ENCODE data around the gene RPL22. TPM values are rescaled to one million over a fixed set of nuclear protein-coding genes. Genes with fewer than 3 reads are reported as not detected.

RPL22 gene
- total and polyA plus RNA-seq, 3 experiments from 2014 or later: 213 to 449 (median 397) TPM

DNA sequence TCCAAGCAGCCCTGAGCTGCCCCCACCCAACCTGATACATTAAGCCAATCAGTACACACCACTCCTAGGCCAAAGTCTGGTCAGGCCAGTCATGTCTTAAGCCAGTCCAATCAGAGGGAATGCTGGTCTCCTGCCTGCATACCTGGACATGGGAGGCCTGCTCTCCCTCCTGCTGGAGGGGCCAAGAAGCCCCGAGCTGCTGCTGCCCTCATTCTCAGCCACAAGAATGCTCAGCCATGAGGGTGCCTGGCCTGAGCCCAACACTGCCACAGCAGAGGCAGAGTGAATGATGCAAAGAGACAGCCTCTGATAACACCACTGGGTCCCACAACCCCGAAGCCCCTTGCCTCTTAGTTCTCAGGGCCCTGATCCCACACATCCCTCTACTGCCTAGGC, 42.3 kb downstream of the RPL22 start:
- Mint-ChIP-seq H3K27ac (no peak overlapping the region), H3K36me3 (peaks cover 0 to 6% (median 0%) of the 10 kb centered on the region in 3 donors), H3K9me3 (peaks cover 0 to 3% (median 0%) of the 10 kb centered on the region in 5 donors), H3K4me1 (peaks cover 0 to 42% (median 12%) of the 10 kb centered on the region in 3 donors), H3K27me3 (peaks cover 16% of the 10 kb centered on the region in 2 donors), H3K4me3 (no peak overlapping the region)
- no peak for DNase-seq
- H3K27me3 ChIP-seq (ENCODE audit: insufficient read depth, low read length, poor library complexity, severe bottlenecking): no peaks in the 10 kb centered on the region
- H3K9me3 ChIP-seq (ENCODE audit: low read length): no peaks in the 10 kb centered on the region
- POLR2A ChIA-PET: interaction anchor here (0.5 kb wide), 1 partner anchor 31 kb away, joined by 5 read pairs; no protein-coding TSS in a partner anchor
- no peaks in the 10 kb centered on the region for H3K36me3 ChIP-seq (ENCODE audit: insufficient read depth, low read length)
- CTCF ChIA-PET: no interaction called here
- no peak overlapping the region for H3K27ac ChIP-seq (ENCODE audit: low read depth, low read length)
- no peaks in the 10 kb centered on the region for H3K4me1 ChIP-seq (ENCODE audit: insufficient read depth, low read length)
- H3K4me3 ChIP-seq (ENCODE audit: low read length): no peak overlapping the region

DNA sequence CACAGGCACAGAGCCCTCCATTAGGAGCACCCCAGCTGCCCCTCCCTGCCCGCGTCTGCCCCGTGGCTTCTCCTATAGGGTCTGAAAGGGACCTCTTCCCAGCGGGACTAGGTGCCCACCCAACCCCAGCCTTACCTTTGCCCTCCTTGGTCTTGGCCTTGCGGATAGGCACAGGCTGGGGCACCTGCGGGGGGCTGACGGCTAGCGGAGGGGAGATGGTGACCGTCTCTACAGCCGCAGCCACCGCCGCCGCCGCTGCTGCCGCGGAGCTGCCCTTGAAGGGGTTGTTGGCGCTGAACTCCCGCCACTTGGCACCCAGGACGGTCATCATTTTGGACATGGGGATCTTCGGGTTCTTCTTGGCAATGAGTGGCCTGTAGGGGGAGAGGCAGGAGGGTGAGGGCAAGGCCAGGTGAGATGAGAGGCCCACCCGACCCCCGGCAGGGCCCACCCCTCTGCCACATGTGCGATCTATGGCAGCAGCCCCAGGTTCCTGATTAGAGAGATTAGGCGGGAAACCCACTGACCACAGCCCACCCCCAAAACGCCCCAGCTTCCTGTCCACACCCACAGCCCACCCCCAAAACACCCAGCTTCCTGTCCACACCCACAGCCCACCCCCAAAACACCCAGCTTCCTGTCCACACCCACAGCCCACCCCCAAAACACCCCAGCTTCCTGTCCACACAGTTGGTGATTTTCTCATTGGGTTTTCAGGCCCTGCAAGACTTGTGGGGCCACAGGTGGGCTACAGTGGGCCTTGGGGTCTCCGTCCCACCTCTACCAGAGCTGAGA, 44.7 kb downstream of the RPL22 start:
- Mint-ChIP-seq H3K27me3 (peaks cover 10 to 12% of the 10 kb centered on the region in 2 donors), H3K4me1 (peaks cover 0 to 44% (median 12%) of the 10 kb centered on the region in 3 donors), H3K9me3 (peaks cover 0 to 2% (median 0%) of the 10 kb centered on the region in 5 donors), H3K36me3 (peaks cover 0 to 6% (median 0%) of the 10 kb centered on the region in 3 donors), H3K4me3 (no peak overlapping the region), H3K27ac (peak overlapping the region in 2 of 8 donors; percentile 21 to 61)
- Histone ChIP-seq H3K4me1 (ENCODE audit: insufficient read depth, low read length) (no peaks in the 10 kb centered on the region), H3K9me3 (ENCODE audit: low read length) (no peaks in the 10 kb centered on the region), H3K4me3 (ENCODE audit: low read length) (no peak overlapping the region), H3K27ac (ENCODE audit: low read depth, low read length) (no peak overlapping the region), H3K36me3 (ENCODE audit: insufficient read depth, low read length) (no peaks in the 10 kb centered on the region), H3K27me3 (ENCODE audit: insufficient read depth, low read length, poor library complexity, severe bottlenecking) (no peaks in the 10 kb centered on the region)
- ChIA-PET CTCF (no interaction called here), POLR2A (no interaction called here)
- no peak for DNase-seq

DNA sequence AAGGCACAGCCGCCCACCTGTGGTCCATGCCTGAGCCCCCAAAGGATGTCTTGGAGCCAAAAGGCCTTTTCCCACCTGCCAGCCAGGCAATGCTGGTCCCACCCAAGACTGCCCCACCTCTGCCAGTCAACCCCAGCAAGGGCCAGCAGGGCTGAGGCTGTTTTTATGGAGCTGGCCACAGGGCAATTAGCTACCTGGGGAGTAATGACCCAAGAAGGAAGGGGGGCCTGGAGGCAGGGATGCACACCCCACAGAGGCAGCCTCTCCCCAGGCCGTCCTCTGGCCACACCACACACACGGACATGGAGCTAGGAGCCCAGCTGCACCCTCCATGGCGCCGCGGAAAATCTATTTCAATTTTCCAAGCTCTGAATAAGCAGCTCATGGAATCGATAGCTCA, 46.5 kb downstream of the RPL22 start:
- Mint-ChIP-seq H3K4me1 (peaks cover 7 to 53% (median 15%) of the 10 kb centered on the region in 3 donors), H3K9me3 (no peaks in the 10 kb centered on the region), H3K27ac (no peak overlapping the region), H3K36me3 (peaks cover 0 to 3% (median 0%) of the 10 kb centered on the region in 3 donors), H3K27me3 (peaks cover 7 to 8% of the 10 kb centered on the region in 2 donors), H3K4me3 (peak overlapping the region in 1 of 7 donors; percentile 70)
- Histone ChIP-seq H3K4me3 (ENCODE audit: low read length) (no peak overlapping the region), H3K9me3 (ENCODE audit: low read length) (no peaks in the 10 kb centered on the region), H3K36me3 (ENCODE audit: insufficient read depth, low read length) (no peaks in the 10 kb centered on the region), H3K4me1 (ENCODE audit: insufficient read depth, low read length) (peaks cover 3% of the 10 kb centered on the region), H3K27me3 (ENCODE audit: insufficient read depth, low read length, poor library complexity, severe bottlenecking) (no peaks in the 10 kb centered on the region), H3K27ac (ENCODE audit: low read depth, low read length) (no peak overlapping the region)
- ChIA-PET CTCF (no interaction called here), POLR2A (no interaction called here)
- no peak for DNase-seq

DNA sequence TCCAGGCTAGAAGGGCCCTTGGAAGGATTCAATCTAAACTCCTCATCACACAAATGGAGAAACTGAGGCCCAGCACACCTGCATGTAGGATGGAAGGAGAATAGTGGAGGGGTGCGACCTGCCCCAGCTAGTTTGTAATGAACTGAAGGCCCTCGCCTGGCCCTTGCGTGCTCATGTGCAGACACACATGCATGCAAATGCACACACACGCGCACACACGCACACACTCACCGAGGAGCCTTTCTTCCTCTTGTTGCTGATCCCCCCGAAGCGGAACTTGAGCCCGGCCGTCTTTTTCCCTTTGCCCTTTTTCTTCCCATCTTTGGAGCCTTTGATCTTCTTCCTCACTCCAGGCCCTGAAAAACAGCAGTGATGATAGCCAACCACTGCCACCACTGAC, 47.2 kb downstream of the RPL22 start:
- Mint-ChIP-seq H3K36me3 (no peaks in the 10 kb centered on the region), H3K4me1 (peaks cover 7 to 48% (median 14%) of the 10 kb centered on the region in 3 donors), H3K27ac (no peak overlapping the region), H3K4me3 (no peak overlapping the region), H3K27me3 (peaks cover 4 to 8% of the 10 kb centered on the region in 2 donors), H3K9me3 (no peaks in the 10 kb centered on the region)
- DNase-seq: no peak
- H3K9me3 ChIP-seq (ENCODE audit: low read length): no peaks in the 10 kb centered on the region
- H3K27me3 ChIP-seq (ENCODE audit: insufficient read depth, low read length, poor library complexity, severe bottlenecking): no peaks in the 10 kb centered on the region
- CTCF ChIA-PET: no interaction called here
- H3K4me3 ChIP-seq (ENCODE audit: low read length): no peak overlapping the region
- peaks cover 3% of the 10 kb centered on the region for H3K4me1 ChIP-seq (ENCODE audit: insufficient read depth, low read length)
- no peak overlapping the region for H3K27ac ChIP-seq (ENCODE audit: low read depth, low read length)
- POLR2A ChIA-PET: no interaction called here
- H3K36me3 ChIP-seq (ENCODE audit: insufficient read depth, low read length): no peaks in the 10 kb centered on the region

DNA sequence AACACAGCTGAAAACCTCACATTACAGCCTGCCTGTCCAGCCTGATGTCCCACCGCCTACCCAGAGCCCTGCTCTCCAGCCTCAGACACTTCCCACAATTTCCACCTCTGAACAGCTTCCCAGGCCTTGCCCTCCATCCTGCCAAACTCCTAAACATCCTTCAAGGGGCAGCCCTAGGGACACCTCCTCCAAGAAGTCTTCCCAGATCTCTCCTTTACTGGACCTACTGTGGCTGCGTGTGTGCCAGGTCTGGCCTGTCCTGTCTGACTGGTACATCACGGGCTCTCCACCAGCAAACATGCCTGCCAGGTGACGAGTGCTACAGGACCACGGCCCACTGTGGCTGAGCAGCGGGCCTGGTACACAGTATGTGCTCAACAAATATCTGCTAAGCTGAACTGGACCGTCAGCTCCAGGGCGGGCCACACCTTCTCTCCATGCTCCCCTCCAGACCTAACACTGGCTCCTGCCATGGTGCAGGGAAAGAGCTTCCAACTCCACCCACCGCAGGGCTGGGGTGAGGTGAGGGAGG, 48.0 kb downstream of the RPL22 start:
- DNase-seq: no peak
- no peaks in the 10 kb centered on the region for H3K9me3 Mint-ChIP-seq
- POLR2A ChIA-PET: no interaction called here
- H3K4me1 Mint-ChIP-seq: peaks cover 7 to 43% (median 14%) of the 10 kb centered on the region in 3 donors
- CTCF ChIA-PET: no interaction called here
- Histone ChIP-seq H3K27me3 (ENCODE audit: insufficient read depth, low read length, poor library complexity, severe bottlenecking) (no peaks in the 10 kb centered on the region), H3K4me1 (ENCODE audit: insufficient read depth, low read length) (peaks cover 3% of the 10 kb centered on the region), H3K36me3 (ENCODE audit: insufficient read depth, low read length) (no peaks in the 10 kb centered on the region), H3K9me3 (ENCODE audit: low read length) (no peaks in the 10 kb centered on the region), H3K4me3 (ENCODE audit: low read length) (no peak overlapping the region), H3K27ac (ENCODE audit: low read depth, low read length) (no peak overlapping the region)
- H3K36me3 Mint-ChIP-seq: no peaks in the 10 kb centered on the region
- peak overlapping the region in 1 of 7 donors; percentile 23 for H3K4me3 Mint-ChIP-seq
- no peak overlapping the region for H3K27ac Mint-ChIP-seq
- peaks cover 5% of the 10 kb centered on the region in 2 donors for H3K27me3 Mint-ChIP-seq

DNA sequence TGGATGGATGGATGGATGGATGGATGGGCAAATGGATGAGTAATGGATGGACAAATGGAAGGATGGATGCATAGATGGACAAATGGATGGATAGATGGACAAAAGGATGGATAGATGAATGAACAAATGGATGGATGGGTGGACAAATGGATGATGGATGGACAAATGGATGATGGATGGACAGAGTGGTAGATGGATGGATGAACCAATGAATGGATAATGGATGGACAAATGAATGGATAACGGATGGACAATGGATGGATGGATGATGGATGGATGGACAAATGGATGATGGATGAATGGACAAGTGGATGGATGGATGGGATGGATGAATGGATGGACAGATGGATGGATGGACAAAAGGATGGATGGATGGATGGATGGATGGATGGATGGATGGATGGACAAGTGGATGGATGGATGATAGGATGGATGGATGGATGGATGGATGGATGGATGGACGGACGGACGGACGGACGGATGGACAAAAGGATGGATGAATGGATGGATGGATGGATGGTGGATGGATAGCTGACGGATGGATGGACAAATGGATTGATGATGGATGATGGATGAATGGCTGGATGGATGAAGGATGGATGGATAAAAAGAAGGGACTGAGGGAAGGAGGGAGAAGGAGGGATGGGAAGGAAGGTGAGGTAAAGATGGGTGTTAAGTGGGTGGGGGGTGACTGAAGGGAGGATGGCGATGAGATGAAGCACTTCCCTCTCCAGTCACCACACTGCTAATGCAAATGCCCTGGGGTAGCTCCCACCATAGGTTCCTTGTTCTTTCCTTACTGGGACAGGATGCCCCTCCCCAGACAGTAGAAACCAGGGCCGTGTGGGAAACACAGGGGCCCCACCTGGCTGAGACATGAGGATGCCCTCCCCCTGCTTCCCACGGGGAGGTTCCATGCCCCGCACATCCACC, 49.1 kb downstream of the RPL22 start:
- peaks cover 3% of the 10 kb centered on the region for H3K4me1 ChIP-seq (ENCODE audit: insufficient read depth, low read length)
- no peak overlapping the region for H3K27ac ChIP-seq (ENCODE audit: low read depth, low read length)
- Mint-ChIP-seq H3K36me3 (no peaks in the 10 kb centered on the region), H3K4me1 (peaks cover 7 to 35% (median 11%) of the 10 kb centered on the region in 3 donors), H3K9me3 (no peaks in the 10 kb centered on the region), H3K27me3 (peaks cover 8 to 9% of the 10 kb centered on the region in 2 donors), H3K27ac (no peak overlapping the region), H3K4me3 (no peak overlapping the region)
- H3K9me3 ChIP-seq (ENCODE audit: low read length): no peaks in the 10 kb centered on the region
- POLR2A ChIA-PET: no interaction called here
- no peaks in the 10 kb centered on the region for H3K36me3 ChIP-seq (ENCODE audit: insufficient read depth, low read length)
- no peaks in the 10 kb centered on the region for H3K27me3 ChIP-seq (ENCODE audit: insufficient read depth, low read length, poor library complexity, severe bottlenecking)
- no peak overlapping the region for H3K4me3 ChIP-seq (ENCODE audit: low read length)
- no peak for DNase-seq
- CTCF ChIA-PET: no interaction called here

DNA sequence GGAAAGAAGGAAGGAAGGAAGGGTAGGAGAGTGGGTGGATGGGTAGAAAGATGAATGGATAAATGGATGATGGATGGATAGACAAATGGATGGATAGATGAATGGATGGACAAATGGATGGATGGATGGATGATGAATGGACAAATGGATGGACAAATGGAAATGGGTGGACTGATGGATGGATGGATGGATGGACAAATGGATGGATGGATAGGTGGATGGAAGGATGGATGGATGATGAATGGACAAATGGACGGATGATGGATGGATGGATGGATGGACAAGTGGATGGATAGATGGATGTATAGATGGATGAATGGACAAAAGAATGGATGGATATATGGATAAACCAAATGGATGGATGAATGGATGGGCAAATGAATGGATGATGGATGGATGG, 49.8 kb downstream of the RPL22 start:
- CTCF ChIA-PET: no interaction called here
- Mint-ChIP-seq H3K27me3 (peaks cover 8 to 12% of the 10 kb centered on the region in 2 donors), H3K36me3 (no peaks in the 10 kb centered on the region), H3K4me3 (no peak overlapping the region), H3K27ac (no peak overlapping the region), H3K9me3 (no peaks in the 10 kb centered on the region), H3K4me1 (peaks cover 7 to 29% (median 9%) of the 10 kb centered on the region in 3 donors)
- no peaks in the 10 kb centered on the region for H3K27me3 ChIP-seq (ENCODE audit: insufficient read depth, low read length, poor library complexity, severe bottlenecking)
- POLR2A ChIA-PET: no interaction called here
- H3K36me3 ChIP-seq (ENCODE audit: insufficient read depth, low read length): no peaks in the 10 kb centered on the region
- no peak overlapping the region for H3K27ac ChIP-seq (ENCODE audit: low read depth, low read length)
- no peak overlapping the region for H3K4me3 ChIP-seq (ENCODE audit: low read length)
- H3K9me3 ChIP-seq (ENCODE audit: low read length): no peaks in the 10 kb centered on the region
- no peak for DNase-seq
- H3K4me1 ChIP-seq (ENCODE audit: insufficient read depth, low read length): peaks cover 3% of the 10 kb centered on the region
